Lower lobe of right lung (tissue), 2 donors: ENCODE results near the gene CCR6. TPM values are rescaled to one million over a fixed set of nuclear protein-coding genes. Genes with fewer than 3 reads are reported as not detected.

Experiments
- ATAC-seq, 2 donors: fragments of 200-7000 bp; cut with Tn5 transposase; one replicate each; pipeline ENCODE4 v1.9.1; 2020 to 2022; ENCODE audit warnings: mild to moderate bottlenecking in 2 of 2, moderate library complexity in 2 of 2
- DNase-seq: peaks from one replicate; pipeline ENCODE4 v3.0.0-alpha.2; 2020
- H3K27ac ChIP-seq: fragments of 200-600 bp; one replicate; pipeline ENCODE4 v1.8.0; 2022
- H3K27me3 ChIP-seq: fragments of 200-600 bp; one replicate; pipeline ENCODE4 v1.8.0; 2022; ENCODE audit warnings: low read depth
- H3K36me3 ChIP-seq: fragments of 200-600 bp; one replicate; pipeline ENCODE4 v1.8.0; 2022; ENCODE audit warnings: mild to moderate bottlenecking
- H3K4me1 ChIP-seq: fragments of 200-600 bp; one replicate; pipeline ENCODE4 v1.8.0; 2022
- H3K4me3 ChIP-seq: fragments of 200-600 bp; one replicate; pipeline ENCODE4 v1.8.0; 2022; ENCODE audit warnings: mild to moderate bottlenecking
- H3K9me3 ChIP-seq: fragments of 200-600 bp; one replicate; pipeline ENCODE4 v1.8.0; 2022
- CTCF ChIP-seq: fragments of 200-600 bp; IDR thresholded peaks from one replicate; pipeline ENCODE4 v1.8.0; 2022; ENCODE audit warnings: antibody characterized with exemption, mild to moderate bottlenecking
- intact Hi-C: fragments of 100-400 bp; cut with DNase I; formaldehyde crosslinking; loops from one replicate; pipeline ENCODE4 v1.11.0; 2022
- long read RNA-seq: library from polyadenylated mRNA; unstranded; transcript quantifications from one replicate; pipeline ENCODE4 v2.0.0, GENCODE V29; 2021
- total RNA-seq: library from RNA; stranded (reverse); fragmentation: NEBNext Ultra II Directional; extraction: Animal tissue kit (Norgen Biotek cat#: 25700); gene quantifications from one replicate; pipeline ENCODE4 v1.2.1, GENCODE V29; 2021
- donor health status: DM: no; HTN: yes; CAD: no; lungs with severe emphysema.

Gene CCR6
- total RNA-seq = 0.83 TPM
- long read RNA-seq, full-length matches to known transcripts = 1 of 2 reads
- long read RNA-seq, partial matches to known transcripts = 0 of 2 reads
- long read RNA-seq, other reads (novel, unspliced or antisense) = 1 of 2 reads

GRCh38 chr6:167122827-167123657, at the start of gene CCR6:
Gene CCR6, plus strand, starts transcription at chr6:167123096. Its CDS starts 13,039 bp downstream, at chr6:167136135.
- Histone ChIP-seq H3K4me1 (no peaks in the 10 kb centered on the region), H3K9me3 (no peaks in the 10 kb centered on the region), H3K27me3 (peaks cover 10% of the 10 kb centered on the region), H3K36me3 (no peaks in the 10 kb centered on the region), H3K4me3 (peak within 1 kb of the TSS; percentile 7), H3K27ac (no peak within 1 kb of the TSS)
- TF ChIP-seq CTCF = no peak
- ATAC-seq = no peak
- intact Hi-C loops = no loop called here
- no peak for DNase-seq

- no peaks in the 10 kb centered on the region for H3K4me1 ChIP-seq
- H3K9me3 ChIP-seq = no peaks in the 10 kb centered on the region
- intact Hi-C loops = no loop called here
- no peaks in the 10 kb centered on the region for H3K36me3 ChIP-seq
- H3K4me3 ChIP-seq = no peak overlapping the region
- TF ChIP-seq CTCF = no peak
- DNase-seq (no peak), ATAC-seq (no peak)
- H3K27me3 ChIP-seq = no peaks in the 10 kb centered on the region
- no peak overlapping the region for H3K27ac ChIP-seq
Measured at GRCh38 chr6:167073679-167074274, 49.1 kb upstream of the CCR6 start.

- intact Hi-C loops = no loop called here
- Histone ChIP-seq H3K36me3 (no peaks in the 10 kb centered on the region), H3K9me3 (no peaks in the 10 kb centered on the region), H3K4me1 (no peaks in the 10 kb centered on the region), H3K27me3 (no peaks in the 10 kb centered on the region), H3K4me3 (no peak overlapping the region), H3K27ac (no peak overlapping the region)
- DNase-seq (no peak), ATAC-seq (no peak)
- TF ChIP-seq CTCF = no peak
Measured at GRCh38 chr6:167077241-167077932, 45.5 kb upstream of the CCR6 start.

- Histone ChIP-seq H3K27ac (no peak overlapping the region), H3K27me3 (no peaks in the 10 kb centered on the region), H3K4me3 (no peak overlapping the region), H3K4me1 (no peaks in the 10 kb centered on the region), H3K36me3 (no peaks in the 10 kb centered on the region), H3K9me3 (no peaks in the 10 kb centered on the region)
- no peak for DNase-seq
- intact Hi-C loops = no loop called here
- TF ChIP-seq CTCF = no peak
- no peak for ATAC-seq
Measured at GRCh38 chr6:167078745-167079144, 44.2 kb upstream of the CCR6 start.

GRCh38 chr6:167079853-167080297, 43.0 kb upstream of the CCR6 start:
- Histone ChIP-seq H3K36me3 (no peaks in the 10 kb centered on the region), H3K9me3 (no peaks in the 10 kb centered on the region), H3K27me3 (no peaks in the 10 kb centered on the region), H3K4me3 (no peak overlapping the region), H3K27ac (no peak overlapping the region), H3K4me1 (no peaks in the 10 kb centered on the region)
- intact Hi-C loops = no loop called here
- DNase-seq (no peak), ATAC-seq (peak in 1 of 2 donors; percentile 38)
- TF ChIP-seq CTCF = no peak
